WTC11 (cell line): ENCODE measurements around the gene ITPK1. TPM values are rescaled to one million over a fixed set of nuclear protein-coding genes. Genes with fewer than 3 reads are reported as not detected.

Experiments used
- ATAC-seq: fragments of 200-7000 bp; cut with Tn5 transposase; 2 replicates; pipeline ENCODE4 v1.10.0; 2021; ENCODE audit warnings: mild to moderate bottlenecking, moderate library complexity
- CTCF ChIA-PET: fragments of 300-600 bp; sonication (Branson Sonifier 250); formaldehyde crosslinking; loops from one replicate; lab custom pipeline; 2021; ENCODE audit warnings: antibody characterized with exemption; lab: Charles Lee
- POLR2A ChIA-PET: fragments of 350-600 bp; sonication (Branson Sonifier 250); formaldehyde crosslinking; loops from one replicate; lab custom pipeline; 2021; ENCODE audit warnings: antibody characterized with exemption; lab: Charles Lee
- DNase-seq: peaks from one replicate; pipeline ENCODE4 v3.0.0; 2021; ENCODE audit warnings: low spot score
- H3K27ac Mint-ChIP-seq: 2 replicates; pipeline ENCODE4 v1.8.0; 2021; ENCODE audit warnings: mixed read lengths
- H3K27me3 Mint-ChIP-seq: 2 replicates; pipeline ENCODE4 v1.8.0; 2021; ENCODE audit warnings: low read depth, mild to moderate bottlenecking, moderate library complexity, mixed read lengths
- H3K36me3 Mint-ChIP-seq: 2 replicates; pipeline ENCODE4 v1.8.0; 2021; ENCODE audit warnings: mixed read lengths
- H3K4me1 Mint-ChIP-seq: 2 replicates; pipeline ENCODE4 v1.8.0; 2022; ENCODE audit warnings: mixed read lengths
- H3K4me3 Mint-ChIP-seq: 2 replicates; pipeline ENCODE4 v1.8.0; 2021; ENCODE audit warnings: mild to moderate bottlenecking, moderate library complexity, mixed read lengths
- H3K9me3 Mint-ChIP-seq: 2 replicates; pipeline ENCODE4 v1.8.0; 2021; ENCODE audit warnings: mixed read lengths
- ATF1 ChIP-seq: sonication (generic); formaldehyde crosslinking; IDR thresholded peaks from 2 replicates; pipeline ENCODE4 v1.8.1; 2023; ENCODE audit warnings: mild to moderate bottlenecking, moderate library complexity, missing genetic modification reagents
- ATF2 ChIP-seq: sonication (generic); formaldehyde crosslinking; IDR thresholded peaks from 2 replicates; pipeline ENCODE4 v1.8.1; 2022; ENCODE audit warnings: low read depth, missing genetic modification reagents, borderline replicate concordance
- EMX1 ChIP-seq: fragments of 250-450 bp; sonication (Bioruptor Pico); IDR thresholded peaks from 2 replicates; pipeline ENCODE4 v1.8.0; 2021; ENCODE audit warnings: mild to moderate bottlenecking
- FOXP1 ChIP-seq: sonication (generic); formaldehyde crosslinking; IDR thresholded peaks from 2 replicates; pipeline ENCODE4 v1.8.0; 2022; ENCODE audit warnings: missing genetic modification reagents, mild to moderate bottlenecking, moderate library complexity, borderline replicate concordance
- IRF2 ChIP-seq: sonication (generic); formaldehyde crosslinking; IDR thresholded peaks from 2 replicates; pipeline ENCODE4 v1.8.0; 2022; ENCODE audit warnings: low read depth, missing genetic modification reagents, borderline replicate concordance
- KAT7 ChIP-seq: sonication (generic); formaldehyde crosslinking; IDR thresholded peaks from 2 replicates; pipeline ENCODE4 v1.8.1; 2023; ENCODE audit warnings: missing genetic modification reagents, mild to moderate bottlenecking, borderline replicate concordance
- MYBL2 ChIP-seq: sonication (generic); formaldehyde crosslinking; IDR thresholded peaks from 2 replicates; pipeline ENCODE4 v1.8.1; 2023; ENCODE audit warnings: mild to moderate bottlenecking, moderate library complexity, missing genetic modification reagents
- PRRX2 ChIP-seq: fragments of 250-450 bp; sonication (Bioruptor Pico); IDR thresholded peaks from 2 replicates; pipeline ENCODE4 v1.8.0; 2021; ENCODE audit warnings: mild to moderate bottlenecking
- SMAD4 ChIP-seq: sonication (generic); formaldehyde crosslinking; IDR thresholded peaks from 2 replicates; pipeline ENCODE4 v1.8.0; 2022; ENCODE audit warnings: mild to moderate bottlenecking, missing genetic modification reagents
- SOX15 ChIP-seq: fragments of 250-450 bp; sonication (Bioruptor Pico); IDR thresholded peaks from 2 replicates; pipeline ENCODE4 v1.9.0; 2021; ENCODE audit warnings: mild to moderate bottlenecking
- SP1 ChIP-seq: sonication (generic); formaldehyde crosslinking; conservative IDR thresholded peaks from 2 replicates; pipeline ENCODE4 v1.8.1; 2022; ENCODE audit warnings: missing genetic modification reagents
- TEAD4 ChIP-seq: sonication (generic); formaldehyde crosslinking; IDR thresholded peaks from 2 replicates; pipeline ENCODE4 v1.8.0; 2022; ENCODE audit warnings: mild to moderate bottlenecking, missing genetic modification reagents
- ZBTB43 ChIP-seq: sonication (generic); formaldehyde crosslinking; IDR thresholded peaks from 2 replicates; pipeline ENCODE4 v1.8.1; 2023; ENCODE audit warnings: mild to moderate bottlenecking, missing genetic modification reagents
- ZNF396 ChIP-seq: fragments of 250-450 bp; sonication (Bioruptor Pico); IDR thresholded peaks from 2 replicates; pipeline ENCODE4 v1.8.0; 2021; ENCODE audit warnings: mild to moderate bottlenecking, moderate library complexity, borderline replicate concordance
- ZNF416 ChIP-seq: fragments of 250-450 bp; sonication (Bioruptor Pico); IDR thresholded peaks from 2 replicates; pipeline ENCODE4 v1.9.0; 2021; ENCODE audit warnings: mild to moderate bottlenecking, inconsistent platforms
- total RNA-seq: library from RNA; stranded (reverse); gene quantifications from 3 replicates; pipeline ENCODE4 v1.2.3, GENCODE V29; 2021
- TF ChIP-seq, protein P1 (sequence below): fragments of 200-600 bp; IDR thresholded peaks from 2 replicates; pipeline ENCODE4 v1.8.0; 2022; ENCODE audit warnings: antibody characterized with exemption
- TF ChIP-seq, protein P2 (sequence below): sonication (generic); formaldehyde crosslinking; IDR thresholded peaks from 2 replicates; pipeline ENCODE4 v1.8.0; 2023; ENCODE audit warnings: mild to moderate bottlenecking, missing genetic modification reagents
- TF ChIP-seq, protein P3 (sequence below): sonication (generic); formaldehyde crosslinking; IDR thresholded peaks from 2 replicates; pipeline ENCODE4 v1.8.1; 2023; ENCODE audit warnings: mild to moderate bottlenecking, missing genetic modification reagents

The ITPK1 gene
- total RNA-seq, 1 experiment from 2014 or later = 144 TPM

- H3K9me3 Mint-ChIP-seq = peaks cover 4% of the 10 kb centered on the region
- no peaks in the 10 kb centered on the region for H3K36me3 Mint-ChIP-seq
- no peak for DNase-seq
- no peak overlapping the region for H3K4me3 Mint-ChIP-seq
- CTCF ChIA-PET = no interaction called here
- no peak for ATAC-seq
- POLR2A ChIA-PET = no interaction called here
- no peak overlapping the region for H3K27ac Mint-ChIP-seq
- peaks cover 5% of the 10 kb centered on the region for H3K4me1 Mint-ChIP-seq
- peaks cover 85% of the 10 kb centered on the region for H3K27me3 Mint-ChIP-seq
- TF ChIP-seq PRRX2 (no peak), SP1 (CRISPR knock-in tag) (no peak), ATF2 (CRISPR knock-in tag) (no peak)
Observed at GRCh38 chr14:92917956-92918355, 197.8 kb downstream of the ITPK1 start.

- peaks cover under 1% of the 10 kb centered on the region; the same call in 1 of the 2 replicates for H3K4me1 Mint-ChIP-seq
- POLR2A ChIA-PET = no interaction called here
- no peaks in the 10 kb centered on the region for H3K36me3 Mint-ChIP-seq
- ATAC-seq = no peak
- CTCF ChIA-PET = interaction anchor here (1.1 kb wide), 1 partner anchor 196 kb away, joined by 3 read pairs; no protein-coding TSS in a partner anchor
- peaks cover 4% of the 10 kb centered on the region for H3K9me3 Mint-ChIP-seq
- H3K27ac Mint-ChIP-seq = no peak overlapping the region
- H3K4me3 Mint-ChIP-seq = no peak overlapping the region
- TF ChIP-seq ZNF396 (CRISPR knock-in tag) = no peak
- no peak for TF ChIP-seq MYBL2 (CRISPR knock-in tag)
- TF ChIP-seq, protein P1, sequence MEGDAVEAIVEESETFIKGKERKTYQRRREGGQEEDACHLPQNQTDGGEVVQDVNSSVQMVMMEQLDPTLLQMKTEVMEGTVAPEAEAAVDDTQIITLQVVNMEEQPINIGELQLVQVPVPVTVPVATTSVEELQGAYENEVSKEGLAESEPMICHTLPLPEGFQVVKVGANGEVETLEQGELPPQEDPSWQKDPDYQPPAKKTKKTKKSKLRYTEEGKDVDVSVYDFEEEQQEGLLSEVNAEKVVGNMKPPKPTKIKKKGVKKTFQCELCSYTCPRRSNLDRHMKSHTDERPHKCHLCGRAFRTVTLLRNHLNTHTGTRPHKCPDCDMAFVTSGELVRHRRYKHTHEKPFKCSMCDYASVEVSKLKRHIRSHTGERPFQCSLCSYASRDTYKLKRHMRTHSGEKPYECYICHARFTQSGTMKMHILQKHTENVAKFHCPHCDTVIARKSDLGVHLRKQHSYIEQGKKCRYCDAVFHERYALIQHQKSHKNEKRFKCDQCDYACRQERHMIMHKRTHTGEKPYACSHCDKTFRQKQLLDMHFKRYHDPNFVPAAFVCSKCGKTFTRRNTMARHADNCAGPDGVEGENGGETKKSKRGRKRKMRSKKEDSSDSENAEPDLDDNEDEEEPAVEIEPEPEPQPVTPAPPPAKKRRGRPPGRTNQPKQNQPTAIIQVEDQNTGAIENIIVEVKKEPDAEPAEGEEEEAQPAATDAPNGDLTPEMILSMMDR = no peak
- TF ChIP-seq, protein P2, sequence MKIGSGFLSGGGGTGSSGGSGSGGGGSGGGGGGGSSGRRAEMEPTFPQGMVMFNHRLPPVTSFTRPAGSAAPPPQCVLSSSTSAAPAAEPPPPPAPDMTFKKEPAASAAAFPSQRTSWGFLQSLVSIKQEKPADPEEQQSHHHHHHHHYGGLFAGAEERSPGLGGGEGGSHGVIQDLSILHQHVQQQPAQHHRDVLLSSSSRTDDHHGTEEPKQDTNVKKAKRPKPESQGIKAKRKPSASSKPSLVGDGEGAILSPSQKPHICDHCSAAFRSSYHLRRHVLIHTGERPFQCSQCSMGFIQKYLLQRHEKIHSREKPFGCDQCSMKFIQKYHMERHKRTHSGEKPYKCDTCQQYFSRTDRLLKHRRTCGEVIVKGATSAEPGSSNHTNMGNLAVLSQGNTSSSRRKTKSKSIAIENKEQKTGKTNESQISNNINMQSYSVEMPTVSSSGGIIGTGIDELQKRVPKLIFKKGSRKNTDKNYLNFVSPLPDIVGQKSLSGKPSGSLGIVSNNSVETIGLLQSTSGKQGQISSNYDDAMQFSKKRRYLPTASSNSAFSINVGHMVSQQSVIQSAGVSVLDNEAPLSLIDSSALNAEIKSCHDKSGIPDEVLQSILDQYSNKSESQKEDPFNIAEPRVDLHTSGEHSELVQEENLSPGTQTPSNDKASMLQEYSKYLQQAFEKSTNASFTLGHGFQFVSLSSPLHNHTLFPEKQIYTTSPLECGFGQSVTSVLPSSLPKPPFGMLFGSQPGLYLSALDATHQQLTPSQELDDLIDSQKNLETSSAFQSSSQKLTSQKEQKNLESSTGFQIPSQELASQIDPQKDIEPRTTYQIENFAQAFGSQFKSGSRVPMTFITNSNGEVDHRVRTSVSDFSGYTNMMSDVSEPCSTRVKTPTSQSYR (CRISPR knock-in tag) = no peak
- TF ChIP-seq, all 79 proteins: peak for 0
- no peak for DNase-seq
- peaks cover 81% of the 10 kb centered on the region for H3K27me3 Mint-ChIP-seq
Observed at GRCh38 chr14:92917041-92917940, 198.4 kb downstream of the ITPK1 start.

DNA sequence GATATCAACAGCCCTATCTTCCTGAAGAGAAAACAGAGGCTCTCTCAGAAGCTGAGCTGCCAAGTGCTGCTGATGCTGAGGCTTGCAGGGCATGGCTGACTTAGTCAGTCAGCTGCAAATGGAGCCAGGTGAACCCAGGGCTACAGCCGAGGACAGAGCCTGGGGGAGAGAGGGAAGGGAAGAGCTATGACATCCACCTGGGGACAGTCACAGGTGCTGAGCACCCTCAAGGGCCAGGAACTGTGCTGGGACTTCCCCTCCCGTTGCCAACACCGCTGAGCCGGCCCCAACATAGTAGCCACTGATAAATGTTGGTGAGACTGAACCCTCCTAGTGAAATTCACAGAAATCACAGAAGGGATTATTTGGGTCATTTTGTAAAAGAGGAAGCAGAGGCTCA, 199.5 kb downstream of the ITPK1 start:
- Mint-ChIP-seq H3K4me3 (no peak overlapping the region), H3K4me1 (no peaks in the 10 kb centered on the region), H3K27me3 (peaks cover 70% of the 10 kb centered on the region), H3K36me3 (no peaks in the 10 kb centered on the region), H3K9me3 (peaks cover 4% of the 10 kb centered on the region), H3K27ac (no peak overlapping the region)
- DNase-seq = no peak
- ChIA-PET POLR2A (no interaction called here), CTCF (interaction anchor here (0.5 to 1.1 kb wide), 5 partner anchors 35 to 650 kb away, joined by 3 to 5 read pairs (median 3); partner anchors contain the start of genes LYSET and MOAP1)
- TF ChIP-seq ATF1 (CRISPR knock-in tag) (no peak), EMX1 (CRISPR knock-in tag) (no peak), SOX15 (no peak)
- ATAC-seq = no peak

DNA sequence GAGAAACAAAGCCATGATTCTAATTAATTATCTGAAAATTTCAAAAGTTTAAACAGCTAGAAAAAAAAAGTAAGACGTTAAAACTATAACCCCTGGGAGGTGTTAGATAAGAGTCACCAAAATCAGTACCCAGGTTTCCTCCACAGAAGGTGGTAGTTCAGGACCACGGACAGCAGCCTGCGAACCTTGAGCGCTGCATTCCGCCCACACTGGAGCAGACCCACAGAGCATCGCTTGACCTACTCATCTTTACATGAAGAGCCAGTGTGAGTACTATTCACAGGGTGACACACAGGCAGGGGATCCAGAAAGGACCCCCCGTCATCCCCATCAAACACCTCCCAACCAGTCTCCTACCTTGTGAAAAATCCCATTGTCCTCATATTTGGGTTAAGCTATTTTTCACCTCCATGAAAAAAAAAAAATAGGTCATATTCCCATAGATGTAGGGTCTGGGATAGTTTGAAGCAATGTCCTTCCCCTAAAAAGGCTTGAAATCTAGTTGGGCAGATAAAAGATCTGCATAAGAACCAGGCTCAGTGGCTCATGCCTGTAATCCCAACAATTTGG, 201.6 kb downstream of the ITPK1 start:
- POLR2A ChIA-PET = no interaction called here
- no peak overlapping the region for H3K4me3 Mint-ChIP-seq
- TF ChIP-seq, protein P3, sequence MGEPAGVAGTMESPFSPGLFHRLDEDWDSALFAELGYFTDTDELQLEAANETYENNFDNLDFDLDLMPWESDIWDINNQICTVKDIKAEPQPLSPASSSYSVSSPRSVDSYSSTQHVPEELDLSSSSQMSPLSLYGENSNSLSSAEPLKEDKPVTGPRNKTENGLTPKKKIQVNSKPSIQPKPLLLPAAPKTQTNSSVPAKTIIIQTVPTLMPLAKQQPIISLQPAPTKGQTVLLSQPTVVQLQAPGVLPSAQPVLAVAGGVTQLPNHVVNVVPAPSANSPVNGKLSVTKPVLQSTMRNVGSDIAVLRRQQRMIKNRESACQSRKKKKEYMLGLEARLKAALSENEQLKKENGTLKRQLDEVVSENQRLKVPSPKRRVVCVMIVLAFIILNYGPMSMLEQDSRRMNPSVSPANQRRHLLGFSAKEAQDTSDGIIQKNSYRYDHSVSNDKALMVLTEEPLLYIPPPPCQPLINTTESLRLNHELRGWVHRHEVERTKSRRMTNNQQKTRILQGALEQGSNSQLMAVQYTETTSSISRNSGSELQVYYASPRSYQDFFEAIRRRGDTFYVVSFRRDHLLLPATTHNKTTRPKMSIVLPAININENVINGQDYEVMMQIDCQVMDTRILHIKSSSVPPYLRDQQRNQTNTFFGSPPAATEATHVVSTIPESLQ (CRISPR knock-in tag) = no peak
- TF ChIP-seq IRF2 (CRISPR knock-in tag) = no peak
- no peak for TF ChIP-seq KAT7 (CRISPR knock-in tag)
- peak; percentile 50; the same call in 1 of the 2 replicates for TF ChIP-seq ZBTB43 (CRISPR knock-in tag)
- no peak for TF ChIP-seq ZNF416 (CRISPR knock-in tag)
- TF ChIP-seq FOXP1 (CRISPR knock-in tag) = peak; percentile 61; the same call in 1 of the 2 replicates
- peak; percentile 60; the same call in 1 of the 2 replicates for TF ChIP-seq SMAD4 (CRISPR knock-in tag)
- TF ChIP-seq TEAD4 (CRISPR knock-in tag) = peak; percentile 83; the same call in 1 of the 2 replicates

More for the DNA sequence above, 201.6 kb downstream of the ITPK1 start:
- CTCF ChIA-PET = interaction anchor here (1.0 to 1.4 kb wide), 2 partner anchors 10 to 199 kb away, joined by 3 to 4 read pairs; no protein-coding TSS in a partner anchor
- peaks cover 51% of the 10 kb centered on the region for H3K27me3 Mint-ChIP-seq
- H3K4me1 Mint-ChIP-seq = no peaks in the 10 kb centered on the region
- peak; percentile 69 for ATAC-seq
- peak; percentile 77 for DNase-seq
- no peak overlapping the region for H3K27ac Mint-ChIP-seq
- H3K9me3 Mint-ChIP-seq = peaks cover 11% of the 10 kb centered on the region
- H3K36me3 Mint-ChIP-seq = no peaks in the 10 kb centered on the region
